Liver (tissue), 9 donors: ENCODE data around the gene TWIST2. TPM values are rescaled to one million over a fixed set of nuclear protein-coding genes. Genes with fewer than 3 reads are reported as not detected.

Source experiments
- DNase-seq: peaks from one replicate; pipeline ENCODE4 v3.0.0-alpha.2; 2017; ENCODE audit warnings: low spot score
- H3K27ac ChIP-seq, 2 donors: one replicate each; pipeline ENCODE4 v1.7.0; 2013; ENCODE audit warnings: inconsistent platforms in 2 of 2, low read length in 2 of 2, control low read depth in 1 of 2, low read depth in 1 of 2, mild to moderate bottlenecking in 1 of 2
- H3K27me3 ChIP-seq, 4 donors: one replicate each; pipeline versions ENCODE4 v1.6.1 to v1.7.0; 2013; ENCODE audit warnings: low read length in 3 of 4, inconsistent platforms in 1 of 4, mild to moderate bottlenecking in 1 of 4, moderate library complexity in 1 of 4; ENCODE audit not compliant: control insufficient read depth in 4 of 4, insufficient read depth in 4 of 4
- H3K36me3 ChIP-seq, 4 donors: one replicate each; pipeline versions ENCODE4 v1.6.1 to v1.7.0; 2013; ENCODE audit warnings: low read length in 3 of 4, mild to moderate bottlenecking in 3 of 4, low read depth in 1 of 4, moderate library complexity in 1 of 4; ENCODE audit not compliant: control insufficient read depth in 4 of 4, insufficient read depth in 3 of 4
- H3K4me1 ChIP-seq, 4 donors: one replicate each; pipeline versions ENCODE4 v1.6.1 to v1.7.0; 2013; ENCODE audit warnings: low read length in 3 of 4, mild to moderate bottlenecking in 3 of 4, moderate library complexity in 1 of 4; ENCODE audit not compliant: control insufficient read depth in 4 of 4, insufficient read depth in 4 of 4
- H3K4me3 ChIP-seq, 3 donors: one replicate each; pipeline versions ENCODE4 v1.6.1 to v1.7.0; 2013; ENCODE audit warnings: low read length in 3 of 3, control low read depth in 1 of 3, low read depth in 1 of 3, mild to moderate bottlenecking in 1 of 3
- H3K9ac ChIP-seq, 2 donors: one replicate each; pipeline ENCODE4 v1.7.0; 2013; ENCODE audit warnings: low read length in 2 of 2, mild to moderate bottlenecking in 2 of 2, moderate library complexity in 2 of 2, control low read depth in 1 of 2, low read depth in 1 of 2
- H3K9me3 ChIP-seq, 4 donors: one replicate each; pipeline versions ENCODE4 v1.6.1 to v1.7.0; 2013; ENCODE audit warnings: low read length in 3 of 4; ENCODE audit not compliant: control insufficient read depth in 4 of 4
- ATF3 ChIP-seq: IDR thresholded peaks from 2 replicates; pipeline ENCODE4 v1.6.1; 2016; ENCODE audit warnings: antibody characterized with exemption
- CTCF ChIP-seq: fragments of 150-350 bp; IDR thresholded peaks from 2 replicates; pipeline ENCODE4 v1.5.1; 2017; ENCODE audit warnings: improper control_type of control experiment, low read depth, low read length; ENCODE audit not compliant: missing input control
- EGR1 ChIP-seq, 2 donors: IDR thresholded peaks; 2 replicates each; pipeline ENCODE4 v1.6.1; 2016 to 2018; ENCODE audit warnings: antibody characterized with exemption in 2 of 2, low read depth in 2 of 2
- FOXA1 ChIP-seq: IDR thresholded peaks from 2 replicates; pipeline ENCODE4 v1.6.1; 2016; ENCODE audit warnings: antibody characterized with exemption
- FOXA2 ChIP-seq: IDR thresholded peaks from 2 replicates; pipeline ENCODE4 v1.6.1; 2016; ENCODE audit warnings: antibody characterized with exemption
- GABPA ChIP-seq, 2 donors: IDR thresholded peaks in 1 of 2; conservative IDR thresholded peaks in 1 of 2; 2 replicates each; pipeline ENCODE4 v1.6.1; 2016; ENCODE audit warnings: antibody characterized with exemption in 2 of 2, mild to moderate bottlenecking in 1 of 2, moderate library complexity in 1 of 2
- HNF4A ChIP-seq, 2 donors: conservative IDR thresholded peaks; 2 replicates each; pipeline ENCODE4 v1.6.1; 2016; ENCODE audit warnings: antibody characterized with exemption in 2 of 2, mild to moderate bottlenecking in 2 of 2
- JUND ChIP-seq, 2 donors: IDR thresholded peaks; 2 replicates each; pipeline ENCODE4 v1.6.1; 2016; ENCODE audit warnings: antibody characterized with exemption in 2 of 2
- MAX ChIP-seq: IDR thresholded peaks from 2 replicates; pipeline ENCODE4 v1.6.1; 2016; ENCODE audit warnings: antibody characterized with exemption
- NR2F2 ChIP-seq: IDR thresholded peaks from 2 replicates; pipeline ENCODE4 v1.6.1; 2016; ENCODE audit warnings: antibody characterized with exemption
- RAD21 ChIP-seq, 2 donors: IDR thresholded peaks; 2 replicates each; pipeline ENCODE4 v1.6.1; 2016; ENCODE audit warnings: antibody characterized with exemption in 2 of 2, mild to moderate bottlenecking in 2 of 2
- RXRA ChIP-seq, 2 donors: IDR thresholded peaks; 2 replicates each; pipeline ENCODE4 v1.6.1; 2017 to 2018; ENCODE audit warnings: antibody characterized with exemption in 2 of 2, mild to moderate bottlenecking in 1 of 2
- SP1 ChIP-seq: IDR thresholded peaks from 2 replicates; pipeline ENCODE4 v1.6.1; 2018; ENCODE audit warnings: antibody characterized with exemption, mild to moderate bottlenecking
- TAF1 ChIP-seq: conservative IDR thresholded peaks from 2 replicates; pipeline ENCODE4 v1.6.1; 2016; ENCODE audit warnings: antibody characterized with exemption, mild to moderate bottlenecking
- YY1 ChIP-seq: IDR thresholded peaks from 2 replicates; pipeline ENCODE4 v1.6.1; 2016; ENCODE audit warnings: antibody characterized with exemption, mild to moderate bottlenecking
- ZBTB33 ChIP-seq: IDR thresholded peaks from 2 replicates; pipeline ENCODE4 v1.6.1; 2016; ENCODE audit warnings: antibody characterized with exemption
- WGBS: extraction: QIAGEN DNeasy Blood & Tissue Kit; methylation state at CpG from one replicate; pipeline ENCODE4 v1.1.7; 2013; 5-methylcytosine and 5-hydroxymethylcytosine counted together
- polyA plus RNA-seq, 2 donors: library from polyadenylated mRNA; stranded (reverse) in 1 of 2; unstranded in 1 of 2; fragments of 200-250 nt in 1 of 2; fragments of >200 nt in 1 of 2; fragmentation: Nextera tagmentation in 1 of 2; extraction: Ambion mirVana in 1 of 2; gene quantifications; one replicate each; pipeline versions ENCODE4 v1.2.1 to v1.2.3, GENCODE V29; 2013 to 2015
- total RNA-seq, 2 donors: library from RNA; depleted of rRNA; stranded (reverse); fragments of >200 nt; gene quantifications; one replicate each; pipeline ENCODE4 v1.2.3, GENCODE V29; 2014
- donor health status: healthy.
- donor health status: healthy.
- donor health status: healthy.
- donor health status: healthy.
- donor health status: healthy.

The TWIST2 gene
- total and polyA plus RNA-seq, 4 donors, result 0.17 to 0.20 (median 0.19) TPM; not detected in 1

- TF ChIP-seq SP1 (no peak), TAF1 (no peak), ATF3 (no peak), HNF4A (conservative IDR thresholded peaks at IDR 0.05) (no peak), RXRA (IDR thresholded peaks at IDR 0.05) (no peak), JUND (IDR thresholded peaks at IDR 0.05) (no peak), RAD21 (IDR thresholded peaks at IDR 0.05) (no peak)
- Histone ChIP-seq H3K36me3 (no peaks in the 10 kb centered on the region), H3K27me3 (peaks cover 0 to 8% (median 0%) of the 10 kb centered on the region in 4 donors), H3K9ac (no peak overlapping the region), H3K27ac (no peak overlapping the region), H3K9me3 (peaks cover 0 to 4% (median 0%) of the 10 kb centered on the region in 4 donors), H3K4me3 (no peak overlapping the region), H3K4me1 (no peaks in the 10 kb centered on the region)
- DNase-seq, result no peak
- 53% methylated on average over 7 of the region's 7 CpGs for WGBS
Observed at GRCh38 chr2:238835726-238836301, 12.1 kb upstream of the TWIST2 start.

DNA sequence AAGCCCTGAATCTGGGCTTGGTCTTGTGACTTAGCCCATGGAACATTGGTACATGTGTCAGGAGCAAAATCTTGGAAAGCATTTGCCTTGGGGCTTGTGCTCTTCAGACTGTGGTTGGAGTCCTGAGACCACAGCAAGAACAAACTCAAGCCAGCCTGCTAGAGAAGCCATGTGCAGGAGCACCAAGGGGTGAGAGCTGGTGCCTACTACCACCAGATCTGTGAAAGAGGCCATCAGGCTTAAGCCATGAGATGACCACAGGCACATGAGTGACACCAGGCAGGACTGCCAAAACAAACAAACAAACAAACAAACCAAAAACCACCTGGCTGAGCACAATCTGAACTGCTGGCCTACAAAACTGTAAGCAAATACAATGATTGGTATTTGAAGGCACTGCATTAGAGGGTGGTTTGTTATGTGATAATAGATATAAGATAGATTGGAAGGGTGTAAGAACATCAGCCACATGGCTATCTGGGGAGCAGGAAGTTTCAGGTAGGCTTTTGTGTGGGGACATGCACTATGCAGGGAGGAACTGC is 9.0 kb upstream of the TWIST2 start:
- peaks cover 0 to 4% (median 0%) of the 10 kb centered on the region in 4 donors for H3K9me3 ChIP-seq
- H3K9ac ChIP-seq, result no peak overlapping the region
- DNase-seq, result no peak
- H3K4me1 ChIP-seq, result no peaks in the 10 kb centered on the region
- TF ChIP-seq MAX (no peak), NR2F2 (no peak), RXRA (IDR thresholded peaks at IDR 0.05) (no peak), ATF3 (no peak), FOXA1 (no peak), RAD21 (IDR thresholded peaks at IDR 0.05) (no peak), FOXA2 (no peak), SP1 (no peak), EGR1 (IDR thresholded peaks at IDR 0.05; ENCODE audit: low read depth in 2 of 2) (no peak), GABPA (IDR thresholded peaks at IDR 0.05 in 1 of 2, conservative IDR thresholded peaks at IDR 0.05 in 1 of 2) (no peak), ZBTB33 (no peak), HNF4A (conservative IDR thresholded peaks at IDR 0.05) (no peak), CTCF (no peak), YY1 (no peak)
- H3K36me3 ChIP-seq, result no peaks in the 10 kb centered on the region
- no peak overlapping the region for H3K4me3 ChIP-seq
- H3K27ac ChIP-seq, result no peak overlapping the region
- peaks cover 0 to 7% (median 1%) of the 10 kb centered on the region in 4 donors for H3K27me3 ChIP-seq
